OCI-LY1 (cell line): ENCODE measurements around the gene CCDC74B.
"Not testable (repeated sequence)": the region's sequence is repeated elsewhere in the genome, so short reads cannot be mapped to it uniquely, and the experiment has no call there.

Experiments used
- H2AFZ ChIP-seq: fragments of 200-600 bp; sonication (generic), shearing (Covaris generic); 2 replicates; pipeline ENCODE4 v1.6.0; 2014; ENCODE audit warnings: antibody characterized with exemption, mild to moderate bottlenecking, low read length
- H3F3A ChIP-seq: fragments of 200-600 bp; sonication (generic), shearing (Covaris generic); 2 replicates; pipeline ENCODE4 v1.6.0; 2014; ENCODE audit warnings: mild to moderate bottlenecking, antibody characterized with exemption, low read length, moderate library complexity; ENCODE audit not compliant: insufficient read depth
- H3K27ac ChIP-seq: fragments of 200-600 bp; sonication (generic); 2 replicates; pipeline ENCODE4 v1.5.1; 2014; ENCODE audit warnings: low read length, mixed run types, mild to moderate bottlenecking, low read depth; ENCODE audit not compliant: poor library complexity, severe bottlenecking
- H3K27me3 ChIP-seq: fragments of 200-600 bp; sonication (generic); 2 replicates; pipeline ENCODE4 v1.6.0; 2014; ENCODE audit warnings: antibody characterized with exemption, mild to moderate bottlenecking, low read length, moderate library complexity; ENCODE audit not compliant: insufficient read depth
- H3K36me3 ChIP-seq: fragments of 200-600 bp; sonication (generic); 2 replicates; pipeline ENCODE4 v1.6.1; 2014; ENCODE audit warnings: mild to moderate bottlenecking, antibody characterized with exemption, low read length, moderate library complexity, mixed read lengths; ENCODE audit not compliant: insufficient read depth
- H3K4me1 ChIP-seq: fragments of 200-600 bp; sonication (generic); 2 replicates; pipeline ENCODE4 v1.5.1; 2014; ENCODE audit warnings: mild to moderate bottlenecking, low read length, moderate library complexity; ENCODE audit not compliant: insufficient read depth, severe bottlenecking
- H3K4me2 ChIP-seq: fragments of 200-600 bp; sonication (generic), shearing (Covaris generic); 2 replicates; pipeline ENCODE4 v1.6.1; 2014; ENCODE audit warnings: low read length
- H3K4me3 ChIP-seq: fragments of 200-600 bp; sonication (generic); 2 replicates; pipeline ENCODE4 v1.5.1; 2014; ENCODE audit warnings: low read length, low read depth, mild to moderate bottlenecking, mixed read lengths; ENCODE audit not compliant: poor library complexity, severe bottlenecking
- H3K79me2 ChIP-seq: fragments of 200-600 bp; shearing (Covaris generic); 2 replicates; pipeline ENCODE4 v1.6.1; 2016; ENCODE audit warnings: mixed run types, low read length, mixed read lengths; ENCODE audit not compliant: insufficient read depth
- H3K9ac ChIP-seq: fragments of 200-600 bp; sonication (generic), shearing (Covaris generic); 2 replicates; pipeline ENCODE4 v1.6.1; 2014; ENCODE audit warnings: mild to moderate bottlenecking, low read length, mixed read lengths
- H3K9me2 ChIP-seq: fragments of 200-600 bp; sonication (generic), shearing (Covaris generic); 2 replicates; pipeline ENCODE4 v1.6.1; 2014; ENCODE audit warnings: low read depth, mild to moderate bottlenecking, low read length, mixed read lengths
- H3K9me3 ChIP-seq: fragments of 200-600 bp; shearing (Covaris generic); 2 replicates; pipeline ENCODE4 v1.6.1; 2014; ENCODE audit warnings: low read length, mixed read lengths
- H4K20me1 ChIP-seq: fragments of 200-600 bp; sonication (generic), shearing (Covaris generic); 2 replicates; pipeline ENCODE4 v1.6.0; 2016; ENCODE audit warnings: mild to moderate bottlenecking, low read length; ENCODE audit not compliant: insufficient read depth
- EZH2 ChIP-seq: fragments of 200-600 bp; sonication (generic), shearing (Covaris generic); IDR thresholded peaks from 2 replicates; pipeline ENCODE4 v1.8.0; 2017; ENCODE audit warnings: borderline replicate concordance, mixed run types, mild to moderate bottlenecking, antibody characterized with exemption, low read length, moderate library complexity, mixed read lengths
- TF ChIP-seq, protein P1 (sequence below): fragments of 200-600 bp; sonication (generic), shearing (Covaris generic); IDR thresholded peaks from 2 replicates; pipeline ENCODE4 v1.5.1; 2017; ENCODE audit warnings: mild to moderate bottlenecking, antibody characterized with exemption, low read length, moderate library complexity, mixed read lengths

Gene CCDC74B

DNA sequence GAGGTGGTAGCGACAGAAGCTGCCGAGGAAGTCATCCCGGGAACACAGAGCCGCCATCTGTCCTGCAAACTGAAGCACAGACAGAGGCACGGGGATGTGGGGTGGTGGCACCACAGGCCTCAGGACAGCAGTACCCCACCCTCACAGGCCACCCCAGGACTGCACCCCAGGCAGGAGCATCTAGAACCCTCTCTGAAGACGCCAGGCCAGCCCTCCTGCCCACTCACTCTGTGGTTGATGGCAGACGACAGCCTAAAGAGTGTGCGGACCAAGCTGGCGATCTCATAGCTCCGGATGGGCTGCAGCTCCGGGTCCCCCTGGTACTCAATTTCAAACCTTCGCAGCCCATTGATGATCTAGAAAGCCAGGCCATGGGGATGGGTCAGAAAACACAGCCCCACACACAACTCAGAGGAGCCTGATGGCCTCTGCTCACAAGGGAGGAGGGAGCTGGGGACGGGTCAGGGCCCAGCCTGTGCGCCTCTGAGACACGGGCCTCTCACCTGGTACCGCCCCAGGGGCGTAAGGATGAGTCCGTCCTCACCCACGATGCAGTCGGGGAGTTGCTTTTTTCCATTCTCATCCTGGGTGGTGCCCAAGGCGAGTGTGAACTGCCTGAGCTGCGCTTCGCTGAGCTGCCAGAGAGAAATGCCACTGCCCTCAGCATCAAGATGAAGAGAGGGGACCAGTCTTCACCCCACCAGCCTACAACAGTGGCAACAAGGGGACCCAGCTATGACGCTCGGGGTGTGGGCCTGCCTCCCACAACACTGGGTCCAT, 8.1 kb upstream of the CCDC74B start:
- Histone ChIP-seq H3K27ac (no peak overlapping the region), H3K9me3 (no peaks in the 10 kb centered on the region), H3K9me2 (no peaks in the 10 kb centered on the region), H3K36me3 (peaks cover 27% of the 10 kb centered on the region), H4K20me1 (no peaks in the 10 kb centered on the region), H3K4me3 (no peak overlapping the region), H2AFZ (no peak overlapping the region), H3K79me2 (no peaks in the 10 kb centered on the region), H3K27me3 (no peaks in the 10 kb centered on the region), H3K9ac (no peak overlapping the region), H3K4me1 (peaks cover 9% of the 10 kb centered on the region), H3F3A (no peaks in the 10 kb centered on the region), H3K4me2 (no peak overlapping the region)
- TF ChIP-seq EZH2, result no peak

DNA sequence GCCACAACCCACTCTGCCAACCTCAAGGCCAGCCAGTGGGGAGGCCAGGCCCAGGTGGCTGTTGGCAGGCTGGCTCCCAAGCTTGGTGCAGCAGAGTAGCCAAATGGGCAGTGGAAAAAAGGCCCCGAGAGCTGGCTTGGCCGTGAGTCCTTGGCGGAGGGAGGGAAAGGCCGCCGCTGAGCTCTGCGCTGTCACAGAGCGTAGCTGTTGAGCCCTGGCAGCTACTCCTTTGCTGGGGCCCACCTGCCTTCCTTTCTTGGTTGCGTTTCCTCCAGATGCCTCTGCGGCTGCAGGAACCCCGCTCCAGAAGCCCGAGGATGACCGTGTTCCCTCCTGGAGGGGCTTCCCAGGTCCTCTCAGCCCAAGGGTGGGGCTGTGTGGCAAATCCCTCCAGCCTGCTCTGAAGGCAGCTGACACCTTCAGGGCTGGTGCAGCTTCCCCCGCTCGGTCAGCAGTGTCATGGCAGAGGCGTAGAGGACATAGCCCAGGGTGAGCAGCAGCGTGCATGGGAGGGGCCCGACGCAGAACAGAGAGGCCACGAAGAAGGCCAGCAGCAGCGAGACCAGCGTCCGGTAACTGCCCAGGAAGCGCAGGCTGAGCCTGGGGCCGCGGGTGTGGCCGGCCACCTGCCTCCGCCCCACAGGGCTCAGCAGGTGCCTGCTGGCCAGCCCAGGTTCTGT, 7.4 kb upstream of the CCDC74B start:
- H3K9me2 ChIP-seq, H3K9me3 ChIP-seq, H3K27ac ChIP-seq, H3K9ac ChIP-seq, H3K27me3 ChIP-seq, H3K4me1 ChIP-seq, H2AFZ ChIP-seq, H3K4me2 ChIP-seq, H3K79me2 ChIP-seq, H3F3A ChIP-seq, H3K4me3 ChIP-seq, H4K20me1 ChIP-seq: not testable (repeated sequence)
- peaks cover 27% of the 10 kb centered on the region for H3K36me3 ChIP-seq

DNA sequence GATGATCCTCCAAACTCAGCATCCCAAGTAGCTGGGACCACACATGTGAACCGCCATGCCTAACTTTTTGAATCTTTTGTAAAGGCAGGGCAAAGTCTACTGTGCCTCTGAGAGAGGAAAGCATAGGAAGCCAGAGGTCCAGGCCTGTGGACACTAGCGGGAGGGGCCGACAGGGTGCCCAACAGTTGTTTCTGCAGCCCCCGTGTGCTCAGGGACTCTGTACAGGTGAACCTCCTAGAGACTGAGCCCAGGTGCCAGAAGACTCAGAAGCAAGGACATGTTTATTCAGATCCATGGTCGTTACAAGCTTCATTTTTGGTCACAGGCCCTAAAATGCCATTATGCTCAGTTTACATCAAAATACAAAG, 6.2 kb upstream of the CCDC74B start:
- H3K4me1 ChIP-seq, H3K9me2 ChIP-seq, H4K20me1 ChIP-seq, H3K9ac ChIP-seq, H3K4me3 ChIP-seq, H3K27ac ChIP-seq, H3K4me2 ChIP-seq, H3F3A ChIP-seq, H2AFZ ChIP-seq, H3K79me2 ChIP-seq, H3K27me3 ChIP-seq, H3K9me3 ChIP-seq: not testable (repeated sequence)
- peaks cover 27% of the 10 kb centered on the region for H3K36me3 ChIP-seq

DNA sequence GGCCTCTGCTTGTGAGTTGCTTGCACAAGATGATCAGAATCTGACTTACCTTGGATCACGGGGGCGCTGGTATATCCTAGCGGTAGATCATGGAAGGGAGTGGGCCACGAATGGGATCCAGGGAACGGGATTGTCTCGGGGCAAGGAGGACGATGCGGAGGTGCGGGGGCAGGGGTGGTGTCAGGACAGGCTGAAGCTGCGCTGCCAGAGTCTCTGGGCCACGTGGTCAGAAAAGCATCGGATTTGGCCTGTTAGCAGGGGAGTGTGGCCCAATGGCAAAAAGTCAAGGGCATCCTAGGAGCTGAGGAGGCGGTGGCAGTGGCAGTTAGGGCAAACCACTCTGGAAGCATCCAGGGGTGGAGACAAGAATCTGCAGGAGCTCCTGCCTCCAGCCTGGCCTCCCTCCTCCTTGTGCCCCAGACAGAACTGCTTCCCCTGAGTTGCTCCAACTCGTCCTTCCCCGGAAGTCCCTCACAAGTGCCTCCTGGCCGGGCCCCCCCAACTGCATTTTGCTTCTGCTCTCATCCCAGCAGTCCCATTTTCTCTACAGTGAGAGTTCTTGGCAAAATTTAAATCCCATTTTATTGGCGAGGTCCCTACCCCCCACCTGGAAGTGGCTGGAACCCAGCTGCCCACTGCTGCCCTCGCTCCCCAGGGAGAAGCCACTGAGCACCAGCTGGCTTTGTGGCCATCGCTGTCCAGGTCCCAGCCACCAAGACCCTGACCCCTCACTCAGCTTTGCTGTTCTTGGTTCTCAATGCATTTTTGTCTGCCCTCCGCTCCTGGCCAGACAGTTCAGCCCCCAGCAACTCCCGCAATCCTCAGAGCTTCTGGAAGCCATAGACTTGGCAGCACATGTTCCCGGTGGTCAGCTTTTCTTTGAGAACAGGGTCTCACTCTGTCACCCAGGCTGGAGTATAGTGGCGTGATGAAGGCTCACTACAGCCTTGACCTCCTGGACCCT, 5.6 kb upstream of the CCDC74B start:
- H3K27me3 ChIP-seq, result no peaks in the 10 kb centered on the region
- no peak overlapping the region for H3K9ac ChIP-seq
- no peaks in the 10 kb centered on the region for H3K4me1 ChIP-seq
- no peak overlapping the region for H3K4me2 ChIP-seq
- H3K9me3 ChIP-seq, result no peaks in the 10 kb centered on the region
- no peak overlapping the region for H3K27ac ChIP-seq
- no peaks in the 10 kb centered on the region for H4K20me1 ChIP-seq
- H3K79me2 ChIP-seq, result no peaks in the 10 kb centered on the region
- H3K4me3 ChIP-seq, result no peak overlapping the region
- H3F3A ChIP-seq, result no peaks in the 10 kb centered on the region
- no peak overlapping the region for H2AFZ ChIP-seq
- TF ChIP-seq EZH2, result no peak
- TF ChIP-seq, protein P1, sequence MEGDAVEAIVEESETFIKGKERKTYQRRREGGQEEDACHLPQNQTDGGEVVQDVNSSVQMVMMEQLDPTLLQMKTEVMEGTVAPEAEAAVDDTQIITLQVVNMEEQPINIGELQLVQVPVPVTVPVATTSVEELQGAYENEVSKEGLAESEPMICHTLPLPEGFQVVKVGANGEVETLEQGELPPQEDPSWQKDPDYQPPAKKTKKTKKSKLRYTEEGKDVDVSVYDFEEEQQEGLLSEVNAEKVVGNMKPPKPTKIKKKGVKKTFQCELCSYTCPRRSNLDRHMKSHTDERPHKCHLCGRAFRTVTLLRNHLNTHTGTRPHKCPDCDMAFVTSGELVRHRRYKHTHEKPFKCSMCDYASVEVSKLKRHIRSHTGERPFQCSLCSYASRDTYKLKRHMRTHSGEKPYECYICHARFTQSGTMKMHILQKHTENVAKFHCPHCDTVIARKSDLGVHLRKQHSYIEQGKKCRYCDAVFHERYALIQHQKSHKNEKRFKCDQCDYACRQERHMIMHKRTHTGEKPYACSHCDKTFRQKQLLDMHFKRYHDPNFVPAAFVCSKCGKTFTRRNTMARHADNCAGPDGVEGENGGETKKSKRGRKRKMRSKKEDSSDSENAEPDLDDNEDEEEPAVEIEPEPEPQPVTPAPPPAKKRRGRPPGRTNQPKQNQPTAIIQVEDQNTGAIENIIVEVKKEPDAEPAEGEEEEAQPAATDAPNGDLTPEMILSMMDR, result no peak
- peaks cover 24% of the 10 kb centered on the region for H3K36me3 ChIP-seq
- no peaks in the 10 kb centered on the region for H3K9me2 ChIP-seq

DNA sequence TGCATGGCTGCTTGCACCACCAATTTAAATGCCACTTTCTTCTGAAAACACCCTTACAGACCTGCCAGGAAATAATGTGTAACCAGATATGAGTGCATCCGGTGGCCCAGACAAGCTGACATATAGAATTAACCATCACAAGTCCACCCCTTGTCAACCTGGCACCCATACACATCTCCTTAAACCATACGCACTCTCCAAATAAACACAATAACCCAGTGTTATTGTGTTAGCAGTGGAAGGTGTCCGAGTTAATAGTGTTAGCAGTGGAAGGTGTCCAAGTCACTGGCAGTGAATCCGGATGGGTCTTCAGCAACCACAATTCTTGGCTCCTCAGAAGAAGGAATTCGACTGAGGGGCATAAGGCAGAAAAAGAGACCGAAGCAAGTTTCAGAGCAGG, 3.6 kb upstream of the CCDC74B start:
- not testable (repeated sequence) for H4K20me1 ChIP-seq, H3K27me3 ChIP-seq, H3K27ac ChIP-seq, H3K4me3 ChIP-seq, H3K9ac ChIP-seq, H3K4me1 ChIP-seq, H3K79me2 ChIP-seq, H3F3A ChIP-seq, H3K9me3 ChIP-seq, H2AFZ ChIP-seq, H3K9me2 ChIP-seq, H3K4me2 ChIP-seq
- H3K36me3 ChIP-seq, result peaks cover 15% of the 10 kb centered on the region

DNA sequence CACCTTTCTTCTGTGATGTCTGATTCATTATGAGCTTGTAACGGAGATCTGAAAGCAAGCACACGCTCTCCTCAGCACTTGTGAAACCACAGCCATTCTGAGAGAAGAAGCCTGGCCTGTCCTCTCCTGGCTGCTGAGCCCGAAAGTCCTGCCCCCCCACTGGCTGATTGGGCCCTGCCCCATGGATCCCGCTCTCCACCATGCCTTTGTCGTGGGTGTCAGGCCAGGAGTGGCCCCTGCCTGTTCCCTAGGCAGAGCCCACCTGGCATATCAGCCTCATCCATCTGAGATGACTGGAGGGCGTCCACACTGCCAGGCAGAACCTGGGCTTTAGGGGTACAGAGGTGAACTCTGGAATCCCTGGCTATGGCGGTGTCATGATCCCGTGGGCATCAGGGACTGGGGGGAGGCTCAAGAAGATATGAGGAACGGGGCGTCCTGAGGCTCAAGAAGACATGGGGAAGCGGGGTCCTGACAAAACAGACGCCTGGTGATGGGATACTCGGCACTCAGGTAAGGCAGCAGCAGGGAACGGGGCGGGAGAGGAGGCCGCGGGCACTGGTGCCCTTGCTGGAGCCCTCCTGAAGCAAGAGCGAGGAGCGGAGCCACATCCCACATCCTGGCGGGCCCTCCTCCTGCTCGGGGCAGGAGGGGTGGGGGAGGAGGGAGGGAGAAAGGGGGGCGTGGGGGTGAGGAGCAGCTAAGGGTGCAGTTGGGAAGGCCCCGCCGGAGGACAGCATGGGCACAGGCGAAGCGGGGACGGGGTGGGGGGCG, 1.5 kb downstream of the CCDC74B start:
- H3K4me3 ChIP-seq, H2AFZ ChIP-seq, H3K79me2 ChIP-seq, H3K4me2 ChIP-seq, H3K4me1 ChIP-seq, H3F3A ChIP-seq, H3K36me3 ChIP-seq, H3K9me2 ChIP-seq, H3K27ac ChIP-seq, H3K9ac ChIP-seq, H3K27me3 ChIP-seq, H3K9me3 ChIP-seq, H4K20me1 ChIP-seq: not testable (repeated sequence)
